ENCODE measurements around the gene ST3GAL4. TPM values are rescaled to one million over a fixed set of nuclear protein-coding genes. Genes with fewer than 3 reads are reported as not detected.

The ST3GAL4 gene
- total RNA-seq, 1 experiment from 2014 or later = 17.3 TPM

DNA sequence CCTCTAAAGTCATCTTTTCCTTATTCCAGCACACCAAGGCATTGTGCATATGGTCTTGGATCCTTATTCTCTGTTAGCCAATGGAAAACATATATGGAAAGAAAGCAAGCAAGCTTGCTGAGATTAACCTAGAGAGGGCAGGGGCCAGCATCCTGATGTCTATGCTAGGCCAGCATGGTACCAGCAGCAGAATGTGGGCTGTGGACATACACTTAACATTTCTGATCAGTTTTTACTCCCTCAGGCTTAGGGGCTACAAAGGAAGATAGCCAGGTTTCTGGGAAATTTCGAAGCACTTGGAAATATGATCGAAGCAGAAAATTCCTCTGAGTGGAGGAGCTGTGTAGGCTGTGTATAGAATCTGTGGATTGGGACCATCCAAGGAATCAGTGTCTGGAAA lies 67.0 kb downstream of the ST3GAL4 start (continued):
- TF ChIP-seq ZNF512 (CRISPR knock-in tag; IDR thresholded peaks at IDR 0.05; ENCODE audit: borderline replicate concordance) (no peak), FOXP1 (CRISPR knock-in tag; IDR thresholded peaks at IDR 0.05; ENCODE audit: borderline replicate concordance) (no peak)
- TF ChIP-seq, protein P1, sequence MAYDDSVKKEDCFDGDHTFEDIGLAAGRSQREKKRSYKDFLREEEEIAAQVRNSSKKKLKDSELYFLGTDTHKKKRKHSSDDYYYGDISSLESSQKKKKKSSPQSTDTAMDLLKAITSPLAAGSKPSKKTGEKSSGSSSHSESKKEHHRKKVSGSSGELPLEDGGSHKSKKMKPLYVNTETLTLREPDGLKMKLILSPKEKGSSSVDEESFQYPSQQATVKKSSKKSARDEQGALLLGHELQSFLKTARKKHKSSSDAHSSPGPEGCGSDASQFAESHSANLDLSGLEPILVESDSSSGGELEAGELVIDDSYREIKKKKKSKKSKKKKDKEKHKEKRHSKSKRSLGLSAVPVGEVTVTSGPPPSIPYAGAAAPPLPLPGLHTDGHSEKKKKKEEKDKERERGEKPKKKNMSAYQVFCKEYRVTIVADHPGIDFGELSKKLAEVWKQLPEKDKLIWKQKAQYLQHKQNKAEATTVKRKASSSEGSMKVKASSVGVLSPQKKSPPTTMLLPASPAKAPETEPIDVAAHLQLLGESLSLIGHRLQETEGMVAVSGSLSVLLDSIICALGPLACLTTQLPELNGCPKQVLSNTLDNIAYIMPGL (CRISPR knock-in tag; IDR thresholded peaks at IDR 0.05) = no peak

GRCh38 chr11:126423154-126423553 lies 67.7 kb downstream of the ST3GAL4 start:
- Mint-ChIP-seq H3K27me3 (ENCODE audit: low read depth) (no peaks in the 10 kb centered on the region), H3K36me3 (no peaks in the 10 kb centered on the region), H3K4me3 (no peak overlapping the region), H3K9me3 (no peaks in the 10 kb centered on the region), H3K4me1 (peaks cover 10% of the 10 kb centered on the region), H3K27ac (no peak overlapping the region)
- no peak for DNase-seq (ENCODE audit: low spot score)
- CTCF ChIA-PET = interaction anchor here (1.1 to 1.8 kb wide), 2 partner anchors 11 to 61 kb away, joined by 4 to 5 read pairs; no protein-coding TSS in a partner anchor
- ATAC-seq = no peak
- POLR2A ChIA-PET = no interaction called here
- no peak for TF ChIP-seq ZNF281 (CRISPR knock-in tag; IDR thresholded peaks at IDR 0.05)
- TF ChIP-seq E2F4 (CRISPR knock-in tag; IDR thresholded peaks at IDR 0.05; ENCODE audit: borderline replicate concordance, low read depth) = no peak
- TF ChIP-seq, protein P2, sequence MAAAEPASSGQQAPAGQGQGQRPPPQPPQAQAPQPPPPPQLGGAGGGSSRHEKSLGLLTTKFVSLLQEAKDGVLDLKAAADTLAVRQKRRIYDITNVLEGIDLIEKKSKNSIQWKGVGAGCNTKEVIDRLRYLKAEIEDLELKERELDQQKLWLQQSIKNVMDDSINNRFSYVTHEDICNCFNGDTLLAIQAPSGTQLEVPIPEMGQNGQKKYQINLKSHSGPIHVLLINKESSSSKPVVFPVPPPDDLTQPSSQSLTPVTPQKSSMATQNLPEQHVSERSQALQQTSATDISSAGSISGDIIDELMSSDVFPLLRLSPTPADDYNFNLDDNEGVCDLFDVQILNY (CRISPR knock-in tag; IDR thresholded peaks at IDR 0.05) = no peak
- TF ChIP-seq TCF7 (CRISPR knock-in tag; IDR thresholded peaks at IDR 0.05; ENCODE audit: low read depth) = no peak
- TF ChIP-seq NR1H2 (CRISPR knock-in tag; IDR thresholded peaks at IDR 0.05) = no peak
- TF ChIP-seq MXD4 (CRISPR knock-in tag; IDR thresholded peaks at IDR 0.05; ENCODE audit: borderline replicate concordance) = no peak
- TF ChIP-seq CTCF (IDR thresholded peaks at IDR 0.05) = no peak
- no peak for TF ChIP-seq TEAD4 (CRISPR knock-in tag; IDR thresholded peaks at IDR 0.05)
- no peak for TF ChIP-seq ZNF263 (CRISPR knock-in tag; IDR thresholded peaks at IDR 0.05; ENCODE audit: low read depth)
- TF ChIP-seq ELF4 (CRISPR knock-in tag; IDR thresholded peaks at IDR 0.05; ENCODE audit: low read depth) = no peak
- no peak for TF ChIP-seq TEAD1 (CRISPR knock-in tag; IDR thresholded peaks at IDR 0.05)
- TF ChIP-seq SMAD3 (CRISPR knock-in tag; IDR thresholded peaks at IDR 0.05; ENCODE audit: borderline replicate concordance) = no peak
- TF ChIP-seq NFYB (CRISPR knock-in tag; conservative IDR thresholded peaks at IDR 0.05; ENCODE audit: low read depth) = no peak
- TF ChIP-seq, protein P3, sequence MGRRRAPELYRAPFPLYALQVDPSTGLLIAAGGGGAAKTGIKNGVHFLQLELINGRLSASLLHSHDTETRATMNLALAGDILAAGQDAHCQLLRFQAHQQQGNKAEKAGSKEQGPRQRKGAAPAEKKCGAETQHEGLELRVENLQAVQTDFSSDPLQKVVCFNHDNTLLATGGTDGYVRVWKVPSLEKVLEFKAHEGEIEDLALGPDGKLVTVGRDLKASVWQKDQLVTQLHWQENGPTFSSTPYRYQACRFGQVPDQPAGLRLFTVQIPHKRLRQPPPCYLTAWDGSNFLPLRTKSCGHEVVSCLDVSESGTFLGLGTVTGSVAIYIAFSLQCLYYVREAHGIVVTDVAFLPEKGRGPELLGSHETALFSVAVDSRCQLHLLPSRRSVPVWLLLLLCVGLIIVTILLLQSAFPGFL (CRISPR knock-in tag; IDR thresholded peaks at IDR 0.05; ENCODE audit: borderline replicate concordance) = no peak
- TF ChIP-seq E2F1 (CRISPR knock-in tag; IDR thresholded peaks at IDR 0.05) = no peak
- TF ChIP-seq CREB1 (CRISPR knock-in tag; IDR thresholded peaks at IDR 0.05) = no peak
- TF ChIP-seq ATF1 (CRISPR knock-in tag; IDR thresholded peaks at IDR 0.05) = no peak
- TF ChIP-seq IRF1 (CRISPR knock-in tag; IDR thresholded peaks at IDR 0.05) = no peak
- TF ChIP-seq GTF2I (CRISPR knock-in tag; conservative IDR thresholded peaks at IDR 0.05) = no peak
- TF ChIP-seq, protein P4, sequence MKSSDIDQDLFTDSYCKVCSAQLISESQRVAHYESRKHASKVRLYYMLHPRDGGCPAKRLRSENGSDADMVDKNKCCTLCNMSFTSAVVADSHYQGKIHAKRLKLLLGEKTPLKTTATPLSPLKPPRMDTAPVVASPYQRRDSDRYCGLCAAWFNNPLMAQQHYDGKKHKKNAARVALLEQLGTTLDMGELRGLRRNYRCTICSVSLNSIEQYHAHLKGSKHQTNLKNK (CRISPR knock-in tag; IDR thresholded peaks at IDR 0.05) = no peak
